ENCODE results near the gene TENM4.

The TENM4 gene

DNA sequence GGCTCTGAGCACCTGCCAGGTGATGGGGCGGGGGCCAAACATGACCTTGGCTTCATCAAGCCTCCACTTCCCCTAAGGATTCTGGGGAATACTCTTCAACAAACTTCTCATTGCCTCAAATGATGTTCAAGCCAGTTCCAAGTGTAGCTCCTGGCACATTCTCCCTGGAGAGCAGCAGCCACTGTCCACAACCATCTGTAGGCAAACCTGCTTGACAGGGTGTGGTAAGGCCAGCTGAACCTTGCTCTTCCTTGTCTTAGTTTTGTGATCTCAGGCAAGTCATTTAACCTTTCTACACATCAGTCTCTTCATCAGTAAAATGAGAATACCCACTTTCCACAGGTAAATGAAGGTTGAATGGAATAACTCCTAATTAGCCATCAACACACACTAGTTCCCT is 323.3 kb downstream of the TENM4 start:
- no peaks in the 10 kb centered on the region for H3K36me3 Mint-ChIP-seq (ENCODE audit: low read depth)
- H3K4me3 Mint-ChIP-seq, result no peak overlapping the region

GRCh38 chr11:79116600-79116999 is 324.2 kb downstream of the TENM4 start:
- peaks cover 2% of the 10 kb centered on the region for H3K27me3 Mint-ChIP-seq
- no peaks in the 10 kb centered on the region for H3K4me1 Mint-ChIP-seq (ENCODE audit: low read depth)
- H3K36me3 Mint-ChIP-seq (ENCODE audit: low read depth), result no peaks in the 10 kb centered on the region
- H3K4me3 Mint-ChIP-seq, result no peak overlapping the region
- intact Hi-C loops (cut with micrococcal nuclease), result no loop called here
- H3K9me3 Mint-ChIP-seq, result no peaks in the 10 kb centered on the region
- H3K27ac Mint-ChIP-seq, result no peak overlapping the region

More for the DNA sequence above, 323.3 kb downstream of the TENM4 start:
- H3K27ac Mint-ChIP-seq, result no peak overlapping the region
- no peaks in the 10 kb centered on the region for H3K9me3 Mint-ChIP-seq
- intact Hi-C loops (cut with micrococcal nuclease), result no loop called here
- H3K4me1 Mint-ChIP-seq (ENCODE audit: low read depth), result no peaks in the 10 kb centered on the region
- H3K27me3 Mint-ChIP-seq, result peaks cover 2% of the 10 kb centered on the region

DNA sequence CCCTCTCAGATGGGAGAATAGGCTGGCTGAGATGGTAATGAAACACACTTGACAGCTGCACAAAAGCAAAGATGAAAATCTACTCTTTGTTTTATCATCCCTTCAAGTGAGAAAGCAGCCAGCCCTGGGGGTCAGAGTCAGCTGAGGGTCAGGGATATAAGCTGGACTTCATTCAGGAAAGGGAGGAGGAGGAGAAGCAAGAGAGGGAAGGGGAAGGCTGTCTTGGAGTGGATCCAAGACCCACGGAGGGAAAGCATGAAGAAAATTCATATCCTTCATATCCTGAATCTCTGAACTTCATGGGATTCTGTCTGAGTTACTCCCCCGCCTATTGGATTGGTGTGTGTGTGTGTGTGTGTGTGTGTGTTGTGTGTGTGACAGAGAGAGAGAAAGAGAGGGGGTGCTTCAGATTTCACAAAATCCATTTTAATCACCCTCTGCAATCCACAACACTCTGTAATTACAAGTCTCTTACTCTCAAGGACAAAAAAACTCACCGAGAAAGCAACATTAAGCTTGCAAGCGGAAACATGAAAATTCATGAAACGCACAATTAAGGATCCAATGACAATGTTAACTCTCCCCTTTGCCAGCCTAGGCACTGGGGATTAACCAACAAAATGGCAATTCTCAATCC is 327.7 kb downstream of the TENM4 start:
- H3K9me3 Mint-ChIP-seq, result no peaks in the 10 kb centered on the region
- H3K27ac Mint-ChIP-seq, result no peak overlapping the region
- H3K4me1 Mint-ChIP-seq (ENCODE audit: low read depth), result no peaks in the 10 kb centered on the region
- no peak overlapping the region for H3K4me3 Mint-ChIP-seq
- H3K27me3 Mint-ChIP-seq, result no peaks in the 10 kb centered on the region
- intact Hi-C loops (cut with micrococcal nuclease), result no loop called here
- H3K36me3 Mint-ChIP-seq (ENCODE audit: low read depth), result no peaks in the 10 kb centered on the region

- H3K4me1 Mint-ChIP-seq (ENCODE audit: low read depth), result no peaks in the 10 kb centered on the region
- intact Hi-C loops (cut with micrococcal nuclease), result no loop called here
- no peak overlapping the region for H3K27ac Mint-ChIP-seq
- H3K27me3 Mint-ChIP-seq, result no peaks in the 10 kb centered on the region
- no peaks in the 10 kb centered on the region for H3K9me3 Mint-ChIP-seq
- no peaks in the 10 kb centered on the region for H3K36me3 Mint-ChIP-seq (ENCODE audit: low read depth)
- no peak overlapping the region for H3K4me3 Mint-ChIP-seq
These were observed 330.0 kb downstream of the TENM4 start for GRCh38 chr11:79110796-79111195.

- Mint-ChIP-seq H3K36me3 (ENCODE audit: low read depth) (no peaks in the 10 kb centered on the region), H3K4me3 (no peak overlapping the region), H3K27ac (no peak overlapping the region), H3K4me1 (ENCODE audit: low read depth) (no peaks in the 10 kb centered on the region), H3K9me3 (no peaks in the 10 kb centered on the region), H3K27me3 (no peaks in the 10 kb centered on the region)
- intact Hi-C loops (cut with micrococcal nuclease), result no loop called here
These were observed 330.5 kb downstream of the TENM4 start for GRCh38 chr11:79110321-79110720.

GRCh38 chr11:79108851-79109250 is 332.0 kb downstream of the TENM4 start:
- Mint-ChIP-seq H3K4me3 (no peak overlapping the region), H3K27me3 (no peaks in the 10 kb centered on the region), H3K4me1 (ENCODE audit: low read depth) (no peaks in the 10 kb centered on the region), H3K27ac (no peak overlapping the region), H3K36me3 (ENCODE audit: low read depth) (no peaks in the 10 kb centered on the region), H3K9me3 (no peaks in the 10 kb centered on the region)
- intact Hi-C loops (cut with micrococcal nuclease), result no loop called here

DNA sequence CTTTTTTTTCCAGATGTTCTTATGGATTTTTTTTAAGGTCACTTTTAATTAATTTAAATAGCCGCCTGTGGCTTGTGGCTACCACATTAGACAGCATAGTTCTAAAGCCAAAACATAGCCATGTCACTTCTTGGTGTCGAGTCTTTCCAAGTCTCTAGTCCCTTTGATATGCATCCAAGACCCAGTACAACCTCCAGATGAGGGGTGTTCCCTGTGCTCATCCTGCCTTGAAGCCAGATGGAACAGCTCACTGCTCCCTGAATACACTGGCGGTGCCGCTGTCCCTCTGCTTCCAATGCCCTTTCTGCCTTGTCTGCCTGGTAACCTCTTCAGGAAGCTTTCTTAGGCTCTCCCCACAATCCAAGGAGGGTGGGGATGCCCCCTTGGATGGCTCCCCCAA is 338.0 kb downstream of the TENM4 start:
- Mint-ChIP-seq H3K36me3 (ENCODE audit: low read depth) (no peaks in the 10 kb centered on the region), H3K27ac (no peak overlapping the region)

DNA sequence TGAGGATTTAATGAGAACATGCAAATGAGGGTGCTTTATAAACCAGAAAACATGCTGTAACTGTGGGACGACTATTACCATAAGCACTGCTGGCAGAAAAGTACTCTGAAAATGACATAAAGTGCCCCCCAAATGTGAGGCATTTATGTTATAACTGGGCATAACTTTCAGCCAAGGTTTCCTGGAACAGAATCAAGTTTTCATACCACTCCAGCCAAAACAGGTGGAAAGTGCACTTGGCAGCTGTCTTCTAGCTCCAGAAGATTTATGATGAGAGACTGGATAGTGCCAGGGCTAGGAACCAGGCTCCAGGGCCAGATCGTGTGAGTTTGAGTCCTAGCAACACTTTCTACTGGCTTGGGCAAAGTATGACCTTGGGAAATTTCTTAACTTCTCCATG is 339.2 kb downstream of the TENM4 start:
- Mint-ChIP-seq H3K4me3 (no peak overlapping the region), H3K27ac (no peak overlapping the region), H3K27me3 (peaks cover 11% of the 10 kb centered on the region), H3K36me3 (ENCODE audit: low read depth) (no peaks in the 10 kb centered on the region), H3K9me3 (no peaks in the 10 kb centered on the region), H3K4me1 (ENCODE audit: low read depth) (no peaks in the 10 kb centered on the region)
- intact Hi-C loops (cut with micrococcal nuclease), result no loop called here

More for the DNA sequence above, 338.0 kb downstream of the TENM4 start:
- Mint-ChIP-seq H3K4me1 (ENCODE audit: low read depth) (no peaks in the 10 kb centered on the region), H3K27me3 (peaks cover 9% of the 10 kb centered on the region), H3K4me3 (no peak overlapping the region), H3K9me3 (no peaks in the 10 kb centered on the region)
- intact Hi-C loops (cut with micrococcal nuclease), result no loop called here

GRCh38 chr11:79100093-79100910 is 340.5 kb downstream of the TENM4 start:
- Mint-ChIP-seq H3K36me3 (ENCODE audit: low read depth) (no peaks in the 10 kb centered on the region), H3K27ac (no peak overlapping the region), H3K9me3 (no peaks in the 10 kb centered on the region), H3K4me1 (ENCODE audit: low read depth) (no peaks in the 10 kb centered on the region), H3K4me3 (no peak overlapping the region), H3K27me3 (peaks cover 13% of the 10 kb centered on the region)
- intact Hi-C loops (cut with micrococcal nuclease), result loop anchor here (1.0 kb wide), 1 partner anchor 455 kb away; no protein-coding TSS in a partner anchor

DNA sequence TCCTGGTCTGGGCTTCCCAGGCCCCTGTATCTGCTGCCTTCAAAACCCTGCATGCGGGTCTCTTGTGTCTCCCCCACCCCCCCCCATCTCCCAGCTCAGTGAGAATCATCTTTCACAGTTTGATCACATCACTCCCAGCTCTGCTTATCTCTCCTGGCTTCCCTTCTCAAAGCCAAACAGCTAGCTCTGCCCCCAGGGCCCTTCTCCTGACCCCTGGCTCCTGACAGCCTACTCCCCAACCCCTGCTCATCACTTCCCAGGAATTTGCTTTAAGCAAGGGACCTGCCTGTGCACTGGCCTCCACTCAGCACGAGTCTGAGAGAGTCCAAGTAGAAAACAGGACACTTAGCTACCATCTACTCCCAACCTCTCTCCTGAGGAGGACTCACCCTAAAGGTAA is 342.7 kb downstream of the TENM4 start:
- H3K4me3 Mint-ChIP-seq, result no peak overlapping the region
- no peak overlapping the region for H3K27ac Mint-ChIP-seq
- H3K4me1 Mint-ChIP-seq (ENCODE audit: low read depth), result no peaks in the 10 kb centered on the region
- no peaks in the 10 kb centered on the region for H3K36me3 Mint-ChIP-seq (ENCODE audit: low read depth)
- peaks cover 14% of the 10 kb centered on the region for H3K27me3 Mint-ChIP-seq
- intact Hi-C loops (cut with micrococcal nuclease), result no loop called here
- peaks cover 7% of the 10 kb centered on the region for H3K9me3 Mint-ChIP-seq

GRCh38 chr11:79097246-79097875 is 343.5 kb downstream of the TENM4 start:
- Mint-ChIP-seq H3K4me1 (ENCODE audit: low read depth) (no peaks in the 10 kb centered on the region), H3K27me3 (peaks cover 14% of the 10 kb centered on the region), H3K9me3 (peaks cover 9% of the 10 kb centered on the region), H3K4me3 (no peak overlapping the region), H3K36me3 (ENCODE audit: low read depth) (no peaks in the 10 kb centered on the region), H3K27ac (no peak overlapping the region)
- intact Hi-C loops (cut with micrococcal nuclease), result no loop called here

DNA sequence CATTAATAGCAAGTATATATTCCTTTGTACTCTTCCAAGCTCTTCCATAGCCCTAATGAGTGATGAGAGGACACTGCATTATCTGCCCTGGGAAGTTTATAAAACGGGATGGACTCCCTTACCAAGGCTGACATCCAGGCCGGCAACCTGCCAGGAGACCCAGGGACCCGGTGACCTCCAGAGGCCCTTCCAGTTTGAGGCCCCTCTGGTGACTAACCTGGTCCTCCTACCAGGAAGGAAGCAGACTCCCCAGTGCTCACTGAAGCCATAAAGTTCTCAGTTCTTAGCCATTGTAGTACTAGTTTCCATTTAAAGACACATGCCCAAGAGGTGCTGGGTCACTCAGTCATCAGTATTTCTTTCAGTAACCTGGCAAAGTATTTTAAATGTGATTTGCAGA is 345.4 kb downstream of the TENM4 start:
- intact Hi-C loops (cut with micrococcal nuclease), result no loop called here
- Mint-ChIP-seq H3K9me3 (peaks cover 9% of the 10 kb centered on the region), H3K4me3 (no peak overlapping the region), H3K27me3 (peaks cover 16% of the 10 kb centered on the region), H3K27ac (no peak overlapping the region), H3K36me3 (ENCODE audit: low read depth) (no peaks in the 10 kb centered on the region), H3K4me1 (ENCODE audit: low read depth) (no peaks in the 10 kb centered on the region)

- H3K9me3 Mint-ChIP-seq, result peaks cover 9% of the 10 kb centered on the region
- intact Hi-C loops (cut with micrococcal nuclease), result no loop called here
These were observed 346.2 kb downstream of the TENM4 start for GRCh38 chr11:79094616-79095015.

DNA sequence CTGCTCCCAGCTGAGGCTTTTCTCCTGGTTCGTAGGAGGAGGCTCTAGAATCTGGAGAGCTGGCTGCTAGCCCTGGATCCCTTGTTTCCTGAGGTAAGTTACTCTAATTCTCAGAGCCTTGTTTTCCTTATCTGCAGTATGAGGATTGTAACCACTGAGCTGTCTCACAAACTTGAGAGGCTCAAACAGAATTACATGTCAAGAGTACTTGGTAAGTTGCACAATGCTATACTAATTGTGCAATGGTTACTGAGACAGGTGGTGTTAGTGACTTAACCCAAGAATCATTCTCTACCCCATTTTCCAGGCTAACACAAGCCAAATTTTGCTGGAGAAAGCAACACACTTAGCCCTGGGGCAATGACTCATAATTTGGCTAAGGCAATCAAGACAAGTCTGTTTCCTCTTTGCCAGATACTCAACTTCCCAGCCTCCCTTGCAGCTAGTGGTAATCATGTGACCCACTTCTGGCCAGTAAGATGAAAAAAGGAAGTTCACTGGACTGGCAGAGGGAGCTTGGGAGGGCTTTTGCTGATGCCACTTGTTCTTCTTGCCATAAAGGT is 348.0 kb downstream of the TENM4 start:
- H3K9me3 Mint-ChIP-seq, result peaks cover 9% of the 10 kb centered on the region
- intact Hi-C loops (cut with micrococcal nuclease), result no loop called here
- no peaks in the 10 kb centered on the region for H3K36me3 Mint-ChIP-seq (ENCODE audit: low read depth)
- no peak overlapping the region for H3K27ac Mint-ChIP-seq
- no peaks in the 10 kb centered on the region for H3K4me1 Mint-ChIP-seq (ENCODE audit: low read depth)
- peaks cover 10% of the 10 kb centered on the region for H3K27me3 Mint-ChIP-seq
- no peak overlapping the region for H3K4me3 Mint-ChIP-seq

More at GRCh38 chr11:79094616-79095015, 346.2 kb downstream of the TENM4 start:
- peaks cover 13% of the 10 kb centered on the region for H3K27me3 Mint-ChIP-seq
- H3K4me3 Mint-ChIP-seq, result no peak overlapping the region
- H3K27ac Mint-ChIP-seq, result no peak overlapping the region
- no peaks in the 10 kb centered on the region for H3K4me1 Mint-ChIP-seq (ENCODE audit: low read depth)
- H3K36me3 Mint-ChIP-seq (ENCODE audit: low read depth), result no peaks in the 10 kb centered on the region

All from dendritic cell treated with granulocyte-macrophage colony-stimulating factor and Interleukin-4, amounts not matched to agents 40 ng/mL and 50 ng/mL, for 4 days (primary cell).